ENCODE measurements around the gene TOR1AIP2. TPM values are rescaled to one million over a fixed set of nuclear protein-coding genes. Genes with fewer than 3 reads are reported as not detected.

The TOR1AIP2 gene
- total RNA-seq, 1 donor from 2014 or later: 49.4 TPM

GRCh38 chr1:179924268-179924667, 46.7 kb upstream of the TOR1AIP2 start:
- ChIA-PET POLR2A (interaction anchor here (1.4 kb wide), 1 partner anchor 27 kb away, joined by 3 read pairs; no protein-coding TSS in a partner anchor), CTCF (interaction anchor here (1.4 kb wide), 1 partner anchor 14 kb away, joined by 4 read pairs; no protein-coding TSS in a partner anchor)
- Mint-ChIP-seq H3K36me3 (ENCODE audit: low read depth) (peaks cover 19% of the 10 kb centered on the region), H3K27ac (no peak overlapping the region), H3K27me3 (no peaks in the 10 kb centered on the region), H3K9me3 (no peaks in the 10 kb centered on the region), H3K4me3 (no peak overlapping the region), H3K4me1 (peaks cover 2% of the 10 kb centered on the region)
- DNase-seq: no peak
- ATAC-seq (ENCODE audit: low read depth): no peak
- TF ChIP-seq CTCF (IDR thresholded peaks at IDR 0.05): no peak
- intact Hi-C loops (cut with micrococcal nuclease): no loop called here

DNA sequence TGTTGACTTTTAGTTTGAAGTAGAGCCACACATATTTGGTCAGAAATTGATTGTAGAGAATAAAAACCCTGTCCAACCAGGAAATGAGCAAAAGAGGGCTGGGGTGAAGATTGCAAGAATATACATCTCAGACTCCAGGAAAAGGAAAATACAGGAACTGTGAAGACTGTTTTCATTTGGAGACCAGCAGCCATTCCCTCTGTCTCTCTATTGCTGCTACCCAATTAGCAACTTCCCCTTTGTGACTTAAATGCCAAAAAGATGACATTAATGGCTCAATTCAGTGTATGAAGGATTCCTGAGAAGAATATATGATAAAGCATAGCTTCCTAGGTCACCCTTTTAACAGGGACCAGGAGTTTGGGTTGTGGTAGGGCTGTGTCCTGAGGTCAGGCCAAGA, 45.4 kb upstream of the TOR1AIP2 start:
- Mint-ChIP-seq H3K27ac (no peak overlapping the region), H3K4me3 (no peak overlapping the region), H3K27me3 (no peaks in the 10 kb centered on the region), H3K4me1 (peaks cover 2% of the 10 kb centered on the region), H3K36me3 (ENCODE audit: low read depth) (peaks cover 30% of the 10 kb centered on the region), H3K9me3 (no peaks in the 10 kb centered on the region)
- no peak for DNase-seq
- ChIA-PET CTCF (no interaction called here), POLR2A (no interaction called here)
- no peak for TF ChIP-seq CTCF (IDR thresholded peaks at IDR 0.05)
- intact Hi-C loops (cut with micrococcal nuclease): no loop called here
- no peak for ATAC-seq (ENCODE audit: low read depth)

- intact Hi-C loops (cut with micrococcal nuclease): no loop called here
- no peaks in the 10 kb centered on the region for H3K27me3 Mint-ChIP-seq
- no peak for ATAC-seq (ENCODE audit: low read depth)
- CTCF ChIA-PET: no interaction called here
- peaks cover 2% of the 10 kb centered on the region for H3K4me1 Mint-ChIP-seq
- no peaks in the 10 kb centered on the region for H3K9me3 Mint-ChIP-seq
- POLR2A ChIA-PET: no interaction called here
- H3K36me3 Mint-ChIP-seq (ENCODE audit: low read depth): peaks cover 38% of the 10 kb centered on the region
- no peak for DNase-seq
- no peak overlapping the region for H3K27ac Mint-ChIP-seq
- TF ChIP-seq CTCF (IDR thresholded peaks at IDR 0.05): no peak
- no peak overlapping the region for H3K4me3 Mint-ChIP-seq
Observed at GRCh38 chr1:179921981-179922872, 44.6 kb upstream of the TOR1AIP2 start.

DNA sequence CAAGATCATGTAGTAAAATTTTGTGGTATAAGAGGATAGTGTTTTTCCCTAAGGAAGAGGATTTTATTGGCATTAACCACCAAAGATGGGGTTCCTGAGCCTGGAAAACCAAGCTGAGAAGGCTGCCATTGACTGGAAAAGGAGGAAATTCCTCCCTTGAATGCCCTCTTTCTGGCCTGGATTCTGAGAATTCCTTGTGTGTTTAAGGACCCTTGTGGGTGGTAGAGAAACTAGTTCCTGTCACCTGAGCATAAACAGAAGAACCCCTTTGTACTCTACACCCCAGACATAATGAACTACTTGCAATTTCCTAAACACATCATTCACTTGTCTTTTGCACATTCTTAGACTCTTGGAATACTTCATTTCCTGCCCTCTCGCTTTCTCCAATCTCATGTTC, 43.9 kb upstream of the TOR1AIP2 start:
- no peaks in the 10 kb centered on the region for H3K9me3 Mint-ChIP-seq
- intact Hi-C loops (cut with micrococcal nuclease): no loop called here
- no peak for DNase-seq
- H3K27me3 Mint-ChIP-seq: no peaks in the 10 kb centered on the region
- no peak overlapping the region for H3K4me3 Mint-ChIP-seq
- ChIA-PET CTCF (no interaction called here), POLR2A (no interaction called here)
- no peak overlapping the region for H3K27ac Mint-ChIP-seq
- H3K4me1 Mint-ChIP-seq: peaks cover 2% of the 10 kb centered on the region
- peaks cover 42% of the 10 kb centered on the region for H3K36me3 Mint-ChIP-seq (ENCODE audit: low read depth)
- ATAC-seq (ENCODE audit: low read depth): no peak
- TF ChIP-seq CTCF (IDR thresholded peaks at IDR 0.05): no peak

DNA sequence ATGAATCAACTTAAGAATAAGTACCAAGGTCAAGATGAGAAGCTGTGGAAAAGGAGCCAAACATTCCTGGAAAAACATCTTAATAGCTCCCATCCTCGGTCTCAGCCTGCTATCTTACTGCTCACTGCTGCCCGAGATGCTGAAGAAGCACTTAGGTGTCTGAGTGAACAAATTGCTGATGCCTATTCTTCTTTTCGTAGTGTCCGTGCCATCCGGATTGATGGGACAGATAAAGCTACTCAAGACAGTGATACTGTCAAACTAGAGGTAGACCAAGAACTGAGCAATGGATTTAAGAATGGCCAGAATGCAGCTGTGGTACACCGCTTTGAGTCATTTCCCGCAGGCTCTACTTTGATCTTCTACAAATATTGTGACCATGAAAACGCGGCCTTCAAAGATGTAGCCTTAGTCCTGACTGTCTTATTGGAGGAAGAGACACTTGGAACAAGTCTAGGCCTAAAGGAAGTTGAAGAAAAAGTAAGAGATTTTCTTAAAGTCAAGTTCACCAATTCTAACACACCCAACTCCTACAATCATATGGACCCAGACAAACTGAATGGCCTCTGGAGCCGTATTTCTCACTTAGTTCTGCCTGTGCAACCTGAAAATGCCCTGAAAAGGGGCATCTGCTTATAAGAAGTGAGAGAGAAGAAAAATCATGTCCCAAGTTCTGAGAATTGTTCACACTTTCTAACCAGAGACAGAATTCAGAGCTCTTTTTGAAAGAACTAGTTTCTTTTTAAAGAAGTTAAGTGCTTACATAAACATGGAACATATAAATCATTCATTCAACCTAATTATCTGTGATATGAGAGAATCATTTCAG, 40.2 kb upstream of the TOR1AIP2 start:
- H3K4me1 Mint-ChIP-seq: no peaks in the 10 kb centered on the region
- peaks cover 67% of the 10 kb centered on the region for H3K36me3 Mint-ChIP-seq (ENCODE audit: low read depth)
- no peak overlapping the region for H3K27ac Mint-ChIP-seq
- DNase-seq: no peak
- intact Hi-C loops (cut with micrococcal nuclease): loop anchor here (5.0 kb wide), 1 partner anchor 34 kb away; the partner anchor contains the start of gene CEP350
- H3K4me3 Mint-ChIP-seq: no peak overlapping the region
- CTCF ChIA-PET: interaction anchor here (1.3 kb wide), 1 partner anchor 50 kb away, joined by 3 read pairs; no protein-coding TSS in a partner anchor
- no peaks in the 10 kb centered on the region for H3K9me3 Mint-ChIP-seq
- ATAC-seq (ENCODE audit: low read depth): no peak
- POLR2A ChIA-PET: interaction anchor here (0.6 kb wide), 1 partner anchor 11 kb away, joined by 3 read pairs; no protein-coding TSS in a partner anchor
- TF ChIP-seq CTCF (IDR thresholded peaks at IDR 0.05): no peak
- no peaks in the 10 kb centered on the region for H3K27me3 Mint-ChIP-seq
